Mucosa of rectum (tissue), 2 donors: ENCODE data around the gene GRID2.

Source experiments
- H3K27ac ChIP-seq, 2 donors: one replicate each; pipeline ENCODE4 v1.7.0; 2013; ENCODE audit warnings: inconsistent platforms in 2 of 2, low read depth in 2 of 2, low read length in 2 of 2
- H3K27me3 ChIP-seq, 2 donors: one replicate each; pipeline ENCODE4 v1.7.0; 2013; ENCODE audit warnings: low read length in 2 of 2; ENCODE audit not compliant: control insufficient read depth in 2 of 2, insufficient read depth in 2 of 2
- H3K36me3 ChIP-seq, 2 donors: one replicate each; pipeline ENCODE4 v1.7.0; 2013; ENCODE audit warnings: low read length in 2 of 2; ENCODE audit not compliant: control insufficient read depth in 2 of 2, insufficient read depth in 2 of 2
- H3K4me1 ChIP-seq, 2 donors: one replicate each; pipeline ENCODE4 v1.7.0; 2013; ENCODE audit warnings: low read length in 2 of 2, mild to moderate bottlenecking in 1 of 2; ENCODE audit not compliant: control insufficient read depth in 2 of 2, insufficient read depth in 2 of 2
- H3K4me3 ChIP-seq, 2 donors: one replicate each; pipeline ENCODE4 v1.7.0; 2013; ENCODE audit warnings: low read length in 2 of 2
- H3K9ac ChIP-seq, 2 donors: one replicate each; pipeline ENCODE4 v1.7.0; 2013; ENCODE audit warnings: low read length in 2 of 2, low read depth in 1 of 2, mild to moderate bottlenecking in 1 of 2
- H3K9me3 ChIP-seq, 2 donors: one replicate each; pipeline ENCODE4 v1.7.0; 2013; ENCODE audit warnings: low read length in 2 of 2; ENCODE audit not compliant: control insufficient read depth in 2 of 2
- donor health status: healthy.
- donor health status: Normal muscosa, but diverticular disease.

Gene GRID2

DNA sequence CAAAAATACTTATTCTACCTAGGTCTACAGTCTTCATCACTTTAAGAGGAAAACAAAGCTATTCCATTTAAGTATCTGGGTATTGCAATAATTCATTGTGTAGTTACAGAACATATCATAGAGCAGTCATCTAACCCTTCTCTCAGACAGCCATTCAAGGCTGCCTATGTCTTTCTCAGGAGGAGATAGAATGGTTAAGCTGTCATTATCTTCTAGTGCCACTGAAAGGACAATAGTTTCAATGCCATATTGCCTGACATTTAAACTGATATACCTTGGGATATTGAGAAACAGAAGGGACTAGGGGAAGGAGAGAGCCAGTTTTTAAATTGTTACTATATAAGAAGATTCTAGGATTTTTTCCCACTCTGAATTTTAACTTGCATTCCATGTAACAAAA is 527.0 kb downstream of the GRID2 start:
- Histone ChIP-seq H3K27ac (no peak overlapping the region), H3K4me3 (no peak overlapping the region), H3K9me3 (no peaks in the 10 kb centered on the region), H3K4me1 (no peaks in the 10 kb centered on the region), H3K9ac (no peak overlapping the region), H3K27me3 (no peaks in the 10 kb centered on the region), H3K36me3 (no peaks in the 10 kb centered on the region)

DNA sequence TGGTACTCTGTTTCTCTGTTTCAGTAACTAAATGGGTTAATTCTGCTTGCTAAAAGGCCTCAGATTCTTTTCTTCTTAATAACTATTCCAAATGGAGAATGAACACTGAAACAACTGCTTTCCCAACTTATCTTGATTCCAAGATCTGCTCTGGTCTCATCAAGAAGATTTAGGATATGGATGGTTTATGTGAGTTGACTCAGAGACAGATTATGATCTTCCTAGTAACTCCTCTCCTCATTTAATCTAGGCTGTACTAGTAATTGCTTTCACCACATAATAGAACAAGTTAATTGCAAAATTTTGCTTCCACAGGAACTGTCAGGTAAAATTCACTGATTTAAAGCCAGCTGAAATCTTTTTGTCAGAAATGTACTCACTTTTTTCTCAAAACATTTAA is 537.1 kb downstream of the GRID2 start:
- H3K27me3 ChIP-seq: no peaks in the 10 kb centered on the region
- no peak overlapping the region for H3K4me3 ChIP-seq
- H3K9me3 ChIP-seq: no peaks in the 10 kb centered on the region
- no peak overlapping the region for H3K9ac ChIP-seq
- no peaks in the 10 kb centered on the region for H3K36me3 ChIP-seq
- H3K27ac ChIP-seq: no peak overlapping the region
- H3K4me1 ChIP-seq: no peaks in the 10 kb centered on the region

DNA sequence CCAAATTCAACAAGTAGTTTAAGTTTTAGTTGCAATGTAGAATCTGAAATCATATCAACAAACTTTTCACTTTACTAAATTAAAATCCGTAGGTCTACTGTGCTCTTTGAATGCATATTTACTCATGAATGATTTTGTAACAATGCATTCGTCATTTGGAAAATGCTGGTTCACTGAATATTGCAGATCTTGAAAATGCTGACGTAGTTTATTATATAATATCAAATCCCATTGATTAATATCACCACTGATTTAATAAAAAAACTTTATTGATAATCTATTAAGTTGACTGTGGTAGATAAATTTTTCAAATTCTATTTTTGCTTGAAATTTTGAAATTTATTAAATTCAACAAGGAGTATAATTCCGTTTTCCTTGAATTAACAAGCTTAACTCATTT is 540.0 kb downstream of the GRID2 start:
- Histone ChIP-seq H3K27me3 (no peaks in the 10 kb centered on the region), H3K9me3 (no peaks in the 10 kb centered on the region), H3K9ac (no peak overlapping the region), H3K4me1 (no peaks in the 10 kb centered on the region), H3K36me3 (no peaks in the 10 kb centered on the region), H3K27ac (no peak overlapping the region), H3K4me3 (no peak overlapping the region)

DNA sequence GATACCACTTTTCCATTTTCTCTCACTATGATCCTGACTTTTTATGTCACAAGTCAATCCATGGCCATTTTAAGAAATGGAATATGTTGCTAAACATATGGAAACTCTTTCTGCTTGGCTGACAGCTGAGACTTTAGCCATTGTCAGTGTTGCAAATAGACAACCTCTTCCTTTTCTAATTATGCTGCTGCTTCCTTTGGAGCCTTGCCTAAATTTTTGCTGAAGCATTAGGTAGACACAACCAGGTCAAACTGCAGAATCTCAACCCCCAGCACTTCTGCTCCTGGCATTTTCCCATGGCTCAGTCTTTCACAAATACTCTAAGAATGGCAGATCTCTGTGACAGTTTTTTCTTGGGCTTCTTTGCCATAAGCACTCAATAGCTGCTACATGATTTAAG is 543.3 kb downstream of the GRID2 start:
- Histone ChIP-seq H3K27me3 (no peaks in the 10 kb centered on the region), H3K4me1 (no peaks in the 10 kb centered on the region), H3K9ac (no peak overlapping the region), H3K9me3 (no peaks in the 10 kb centered on the region), H3K36me3 (no peaks in the 10 kb centered on the region), H3K4me3 (no peak overlapping the region), H3K27ac (no peak overlapping the region)

DNA sequence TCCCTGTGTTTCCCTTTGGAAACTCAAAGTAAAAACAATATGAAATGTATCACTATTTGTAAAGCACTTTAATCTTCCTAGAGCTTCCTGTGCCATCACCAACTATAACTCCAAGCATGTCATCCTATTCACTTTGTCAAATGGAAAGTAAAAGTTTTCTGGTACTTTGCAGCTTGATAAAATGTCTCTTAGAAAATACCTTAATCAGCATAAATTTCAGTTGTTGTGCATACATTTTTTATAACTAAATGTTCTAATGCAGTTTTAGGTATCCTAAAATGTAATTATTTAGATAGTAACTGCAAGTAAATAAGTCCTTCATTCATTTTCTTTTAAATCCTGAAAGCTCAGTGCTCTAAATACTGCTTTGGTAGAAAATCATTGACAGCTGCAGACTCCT is 558.7 kb downstream of the GRID2 start:
- Histone ChIP-seq H3K27me3 (no peaks in the 10 kb centered on the region), H3K36me3 (no peaks in the 10 kb centered on the region), H3K27ac (no peak overlapping the region), H3K4me3 (no peak overlapping the region), H3K9me3 (no peaks in the 10 kb centered on the region), H3K9ac (no peak overlapping the region), H3K4me1 (no peaks in the 10 kb centered on the region)

DNA sequence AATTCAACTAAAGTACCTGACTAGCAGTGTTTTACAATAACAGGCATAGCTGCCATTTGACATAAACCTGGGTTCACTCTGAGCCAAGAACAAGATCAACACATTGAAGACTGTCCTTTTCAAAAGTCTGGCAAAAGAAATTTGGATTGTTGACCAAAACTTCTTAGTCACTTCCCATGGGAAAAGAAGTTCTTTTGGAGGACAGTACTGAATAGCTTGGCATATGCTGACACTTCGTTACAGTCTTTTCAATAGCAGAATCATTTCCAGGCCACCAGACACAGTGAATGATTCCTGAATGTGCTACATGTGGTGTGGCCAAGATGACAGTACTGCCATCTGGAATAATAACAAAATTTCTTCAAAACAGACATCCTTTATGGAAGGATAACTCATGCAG is 560.3 kb downstream of the GRID2 start:
- no peak overlapping the region for H3K4me3 ChIP-seq
- no peak overlapping the region for H3K27ac ChIP-seq

DNA sequence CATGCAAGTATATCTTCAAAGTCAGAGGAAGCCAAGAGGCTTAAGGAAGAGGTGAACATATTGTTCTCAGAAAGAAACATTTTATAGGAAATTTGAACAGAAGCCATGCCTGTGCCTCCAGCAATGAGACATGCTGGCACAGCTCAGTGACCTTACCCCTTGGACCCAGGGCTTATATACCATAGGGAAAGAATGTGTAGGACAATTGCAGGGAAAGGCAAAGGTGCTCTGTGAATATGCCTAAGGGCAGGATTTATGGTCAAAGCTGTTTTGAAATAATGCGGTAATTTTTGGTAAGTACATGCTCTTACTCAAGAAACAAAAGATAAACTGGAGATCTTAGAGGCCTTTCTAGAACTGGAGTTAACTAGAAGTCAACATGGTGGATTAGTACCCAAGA is 568.8 kb downstream of the GRID2 start:
- no peak overlapping the region for H3K27ac ChIP-seq
- H3K27me3 ChIP-seq: no peaks in the 10 kb centered on the region
- H3K9ac ChIP-seq: no peak overlapping the region
- no peaks in the 10 kb centered on the region for H3K4me1 ChIP-seq
- no peaks in the 10 kb centered on the region for H3K9me3 ChIP-seq
- no peaks in the 10 kb centered on the region for H3K36me3 ChIP-seq
- H3K4me3 ChIP-seq: no peak overlapping the region

More for the DNA sequence above, 560.3 kb downstream of the GRID2 start:
- Histone ChIP-seq H3K9ac (no peak overlapping the region), H3K4me1 (no peaks in the 10 kb centered on the region), H3K36me3 (no peaks in the 10 kb centered on the region), H3K9me3 (no peaks in the 10 kb centered on the region), H3K27me3 (no peaks in the 10 kb centered on the region)

DNA sequence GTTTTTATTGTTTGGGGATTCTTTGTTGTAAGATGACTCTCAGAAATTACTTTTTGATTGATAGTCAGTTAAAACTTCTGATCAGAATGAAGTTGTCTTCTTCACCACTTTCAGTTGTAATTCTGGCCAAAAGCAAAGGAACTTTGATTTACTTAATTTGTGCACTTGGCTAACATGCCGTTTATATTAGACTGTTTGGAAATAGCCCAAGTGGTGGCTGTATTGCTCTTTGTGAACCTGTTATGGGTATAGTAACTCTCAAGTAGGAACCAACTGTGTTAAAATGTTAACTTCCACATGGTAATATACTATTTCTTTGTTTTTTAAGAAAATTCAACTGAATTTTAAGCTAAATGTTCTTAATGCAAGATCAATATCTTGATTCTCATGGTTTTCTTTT is 581.9 kb downstream of the GRID2 start:
- no peak overlapping the region for H3K9ac ChIP-seq
- no peak overlapping the region for H3K4me3 ChIP-seq
- no peaks in the 10 kb centered on the region for H3K9me3 ChIP-seq
- H3K27ac ChIP-seq: no peak overlapping the region
- no peaks in the 10 kb centered on the region for H3K27me3 ChIP-seq
- no peaks in the 10 kb centered on the region for H3K4me1 ChIP-seq
- no peaks in the 10 kb centered on the region for H3K36me3 ChIP-seq

DNA sequence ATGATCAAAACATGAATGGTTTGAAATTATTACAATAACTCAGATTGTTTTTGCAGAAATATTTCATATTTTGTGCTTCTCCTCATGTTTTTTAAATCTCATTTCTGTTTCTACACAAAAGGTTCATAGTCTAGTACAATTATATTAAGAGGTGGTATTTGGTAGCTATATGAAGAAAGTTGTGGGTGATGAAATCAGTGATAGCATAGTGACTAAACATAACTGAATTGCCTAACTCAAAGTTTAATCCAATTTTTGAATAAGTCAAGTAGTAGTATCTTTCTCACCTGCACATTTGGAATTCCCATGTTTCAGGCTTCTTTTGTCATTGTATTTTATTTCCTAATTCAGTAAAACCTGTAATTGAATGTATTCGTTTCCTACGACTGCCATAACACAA is 648.7 kb downstream of the GRID2 start:
- Histone ChIP-seq H3K36me3 (no peaks in the 10 kb centered on the region), H3K27me3 (no peaks in the 10 kb centered on the region), H3K4me3 (no peak overlapping the region)

DNA sequence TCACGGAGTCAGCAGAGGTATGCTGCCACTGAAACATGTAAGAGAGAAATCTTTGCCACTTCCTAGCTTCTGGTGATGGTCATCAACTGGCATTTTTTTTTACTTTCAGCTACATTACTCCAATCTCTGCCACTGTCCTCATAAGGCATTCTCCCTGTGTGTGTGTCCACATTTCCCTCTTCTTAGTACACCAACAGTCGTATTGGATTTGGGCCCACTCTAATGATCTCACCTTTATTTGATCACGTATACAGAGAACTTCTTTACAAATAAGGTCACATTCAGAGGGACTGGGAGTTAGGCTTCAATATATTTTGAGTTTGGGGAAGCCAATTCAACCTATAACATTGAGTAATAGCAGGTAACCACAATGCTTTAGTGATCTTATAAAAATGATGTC is 649.1 kb downstream of the GRID2 start:
- Histone ChIP-seq H3K4me3 (no peak overlapping the region), H3K4me1 (no peaks in the 10 kb centered on the region), H3K9ac (no peak overlapping the region), H3K36me3 (no peaks in the 10 kb centered on the region), H3K27me3 (no peaks in the 10 kb centered on the region), H3K9me3 (no peaks in the 10 kb centered on the region), H3K27ac (no peak overlapping the region)

More for the DNA sequence above, 648.7 kb downstream of the GRID2 start:
- no peak overlapping the region for H3K9ac ChIP-seq
- H3K27ac ChIP-seq: no peak overlapping the region
- no peaks in the 10 kb centered on the region for H3K4me1 ChIP-seq
- H3K9me3 ChIP-seq: no peaks in the 10 kb centered on the region

DNA sequence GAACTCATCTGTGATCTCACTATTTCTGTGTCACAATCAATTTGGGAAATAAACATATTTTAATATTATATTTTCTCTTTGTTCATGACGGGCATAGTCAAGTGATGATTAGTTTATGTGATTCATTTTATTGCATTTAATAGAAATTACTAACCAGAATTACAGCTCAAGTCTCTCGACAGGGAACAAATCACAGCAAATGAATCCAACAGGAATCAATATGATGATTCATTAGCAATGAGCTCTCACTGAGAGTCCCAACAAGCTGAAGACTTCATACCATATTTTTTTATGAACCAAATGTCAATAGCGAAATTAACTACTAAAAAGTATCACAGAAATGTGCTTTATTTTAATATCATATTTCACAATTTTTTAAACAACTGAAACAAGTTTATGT is 649.7 kb downstream of the GRID2 start:
- Histone ChIP-seq H3K9ac (no peak overlapping the region), H3K36me3 (no peaks in the 10 kb centered on the region), H3K27ac (no peak overlapping the region), H3K4me1 (no peaks in the 10 kb centered on the region), H3K9me3 (no peaks in the 10 kb centered on the region), H3K4me3 (no peak overlapping the region), H3K27me3 (no peaks in the 10 kb centered on the region)
